HEK293 (cell line): ENCODE results near the gene PYGO2.

Source experiments
- CTCF ChIA-PET: fragments of 350-600 bp; formaldehyde crosslinking; extraction: SDS; loops from one replicate; lab custom pipeline; 2021; ENCODE audit warnings: antibody characterized with exemption; lab: Yijun Ruan, JAX
- POLR2A ChIA-PET: fragments of 300-600 bp; formaldehyde crosslinking; extraction: SDS; loops from one replicate; lab custom pipeline; 2020; ENCODE audit warnings: antibody characterized with exemption, inconsistent platforms; lab: Yijun Ruan, JAX
- H3K27ac ChIP-seq: fragments of 200-500 bp; sonication (Bioruptor generic); 2 replicates; pipeline ENCODE4 v1.5.1; 2014; ENCODE audit warnings: low read depth, low read length, control low read depth, inconsistent platforms; ENCODE audit errors: extremely low read depth
- H3K36me3 ChIP-seq, 2 experiments: fragments of 200-500 bp in 1 of 2; sonication (Bioruptor generic) in 1 of 2; 1 replicate in 1 of 2; 2 replicates in 1 of 2; pipeline ENCODE4 v1.5.1; 2014 to 2017; ENCODE audit warnings: inconsistent platforms in 2 of 2, low read length in 2 of 2; ENCODE audit not compliant: control insufficient read depth in 2 of 2, insufficient read depth in 1 of 2
- H3K4me1 ChIP-seq: fragments of 200-500 bp; sonication (Bioruptor generic); 2 replicates; pipeline ENCODE4 v1.5.1; 2014; ENCODE audit warnings: mild to moderate bottlenecking, low read length, inconsistent platforms; ENCODE audit not compliant: control insufficient read depth, insufficient read depth
- H3K4me3 ChIP-seq: 2 replicates; pipeline ENCODE4 v1.5.1; 2011; ENCODE audit warnings: low read depth, mild to moderate bottlenecking, control low read depth, low read length, moderate library complexity
- H3K9me3 ChIP-seq: fragments of 200-500 bp; sonication (Bioruptor generic); 2 replicates; pipeline ENCODE4 v1.5.1; 2014; ENCODE audit warnings: low read depth, low read length, inconsistent platforms; ENCODE audit not compliant: control insufficient read depth, insufficient read depth
- KLF10 ChIP-seq: fragments of 450-650 bp; IDR thresholded peaks from 2 replicates; pipeline ENCODE4 v1.5.1; 2018; ENCODE audit warnings: missing biosample characterization, mild to moderate bottlenecking, missing genetic modification characterization
- KLF8 ChIP-seq: fragments of 450-650 bp; formaldehyde crosslinking; IDR thresholded peaks from 2 replicates; pipeline ENCODE4 v1.5.1; 2016; ENCODE audit warnings: missing biosample characterization, missing genetic modification characterization
- KLF9 ChIP-seq: fragments of 450-650 bp; formaldehyde crosslinking; IDR thresholded peaks from 2 replicates; pipeline ENCODE4 v1.5.1; 2016; ENCODE audit warnings: missing biosample characterization, missing genetic modification characterization, low read depth
- OSR2 ChIP-seq: fragments of 450-650 bp; formaldehyde crosslinking; IDR thresholded peaks from 2 replicates; pipeline ENCODE4 v1.5.1; 2016; ENCODE audit warnings: missing biosample characterization, missing genetic modification characterization
- PRDM10 ChIP-seq: fragments of 450-650 bp; formaldehyde crosslinking; IDR thresholded peaks from 2 replicates; pipeline ENCODE4 v1.5.1; 2016; ENCODE audit warnings: missing biosample characterization, missing genetic modification characterization
- SCRT1 ChIP-seq: fragments of 450-650 bp; formaldehyde crosslinking; IDR thresholded peaks from 2 replicates; pipeline ENCODE4 v1.5.1; 2016; ENCODE audit warnings: missing biosample characterization, missing genetic modification characterization, borderline replicate concordance
- SP2 ChIP-seq: fragments of 450-650 bp; formaldehyde crosslinking; IDR thresholded peaks from 2 replicates; pipeline ENCODE4 v1.5.1; 2016; ENCODE audit warnings: missing biosample characterization, missing genetic modification characterization
- SP3 ChIP-seq: fragments of 450-650 bp; formaldehyde crosslinking; IDR thresholded peaks from 2 replicates; pipeline ENCODE4 v1.5.1; 2016; ENCODE audit warnings: missing biosample characterization, missing genetic modification characterization
- WT1 ChIP-seq: fragments of 450-650 bp; formaldehyde crosslinking; IDR thresholded peaks from 2 replicates; pipeline ENCODE4 v1.5.1; 2016; ENCODE audit warnings: missing biosample characterization, missing genetic modification characterization
- ZBTB10 ChIP-seq: fragments of 450-650 bp; formaldehyde crosslinking; IDR thresholded peaks from 2 replicates; pipeline ENCODE4 v1.5.1; 2016; ENCODE audit warnings: missing biosample characterization, missing genetic modification characterization
- ZBTB48 ChIP-seq: fragments of 450-650 bp; formaldehyde crosslinking; IDR thresholded peaks from 2 replicates; pipeline ENCODE4 v1.5.1; 2016; ENCODE audit warnings: missing biosample characterization, missing genetic modification characterization
- ZFP37 ChIP-seq: fragments of 450-650 bp; formaldehyde crosslinking; IDR thresholded peaks from 2 replicates; pipeline ENCODE4 v1.5.1; 2016; ENCODE audit warnings: missing biosample characterization, missing genetic modification characterization
- ZFP69B ChIP-seq: fragments of 450-650 bp; formaldehyde crosslinking; IDR thresholded peaks from 2 replicates; pipeline ENCODE4 v1.5.1; 2016; ENCODE audit warnings: missing biosample characterization, missing genetic modification characterization
- ZNF112 ChIP-seq: fragments of 450-650 bp; formaldehyde crosslinking; IDR thresholded peaks from 2 replicates; pipeline ENCODE4 v1.5.0; 2017; ENCODE audit warnings: missing biosample characterization, missing genetic modification characterization
- ZNF16 ChIP-seq: fragments of 450-650 bp; formaldehyde crosslinking; IDR thresholded peaks from 2 replicates; pipeline ENCODE4 v1.5.1; 2016; ENCODE audit warnings: low read depth, missing biosample characterization, missing genetic modification characterization
- ZNF23 ChIP-seq: fragments of 450-650 bp; formaldehyde crosslinking; IDR thresholded peaks from 2 replicates; pipeline ENCODE4 v1.5.1; 2016; ENCODE audit warnings: missing biosample characterization, missing genetic modification characterization, borderline replicate concordance
- ZNF335 ChIP-seq: fragments of 450-650 bp; formaldehyde crosslinking; conservative IDR thresholded peaks from 2 replicates; pipeline ENCODE4 v1.5.1; 2016; ENCODE audit warnings: missing biosample characterization, missing genetic modification characterization
- ZNF426 ChIP-seq: fragments of 450-650 bp; formaldehyde crosslinking; IDR thresholded peaks from 2 replicates; pipeline ENCODE4 v1.5.1; 2017; ENCODE audit warnings: missing biosample characterization, missing genetic modification characterization, mild to moderate bottlenecking, inconsistent platforms, moderate library complexity
- ZNF558 ChIP-seq: fragments of 450-650 bp; formaldehyde crosslinking; IDR thresholded peaks from 2 replicates; pipeline ENCODE4 v1.5.1; 2016; ENCODE audit warnings: missing biosample characterization, missing genetic modification characterization
- ZNF585B ChIP-seq: fragments of 450-650 bp; formaldehyde crosslinking; IDR thresholded peaks from 2 replicates; pipeline ENCODE4 v1.5.1; 2016; ENCODE audit warnings: missing biosample characterization, missing genetic modification characterization
- ZNF76 ChIP-seq: fragments of 450-650 bp; formaldehyde crosslinking; IDR thresholded peaks from 2 replicates; pipeline ENCODE4; 2016; ENCODE audit warnings: low read depth, missing biosample characterization, missing genetic modification characterization, borderline replicate concordance
- ZSCAN30 ChIP-seq: fragments of 450-650 bp; IDR thresholded peaks from 2 replicates; pipeline ENCODE4 v1.5.1; 2018; ENCODE audit warnings: missing biosample characterization, mild to moderate bottlenecking, missing genetic modification characterization, moderate library complexity
- TF ChIP-seq, protein P1 (sequence below): fragments of 450-650 bp; formaldehyde crosslinking; IDR thresholded peaks from 2 replicates; pipeline ENCODE4 v1.5.1; 2017; ENCODE audit warnings: missing biosample characterization, missing genetic modification characterization
- TF ChIP-seq, protein P2 (sequence below): fragments of 450-650 bp; formaldehyde crosslinking; IDR thresholded peaks from 2 replicates; pipeline ENCODE4 v1.5.1; 2016; ENCODE audit warnings: missing biosample characterization, missing genetic modification characterization

Gene PYGO2

GRCh38 chr1:155000411-155000725 lies 38.8 kb upstream of the PYGO2 start:
- Histone ChIP-seq H3K4me1 (peaks cover 13% of the 10 kb centered on the region), H3K4me3 (peak overlapping the region; percentile 50)

GRCh38 chr1:154999571-155000410 lies 38.2 kb upstream of the PYGO2 start:
- Histone ChIP-seq H3K36me3 (no peaks in the 10 kb centered on the region), H3K4me1 (peaks cover 13% of the 10 kb centered on the region), H3K4me3 (peak overlapping the region; percentile 11; the same call in 1 of the 2 replicates), H3K27ac (peak overlapping the region; percentile 77), H3K9me3 (no peaks in the 10 kb centered on the region)
- POLR2A ChIA-PET, result interaction anchor here (0.7 to 1.8 kb wide), 7 partner anchors 12 to 79 kb away, joined by 3 to 8 read pairs (median 3); partner anchors contain the start of genes ADAM15, EFNA3, FLAD1 and PBXIP1
- CTCF ChIA-PET, result interaction anchor here (0.6 to 8.9 kb wide), 26 partner anchors 8 to 1323 kb away, joined by 3 to 55 read pairs (median 4); partner anchors contain the start of genes FLAD1, PBXIP1, PYGO2 and SHC1
- TF ChIP-seq WT1 (0 out of 2 replicates have a peak, but pooled peaks have one; percentile 24), ZFP69B (peak; percentile 23; the same call in 1 of the 2 replicates), ZNF76 (tag by site-specific recombination) (no peak), PRDM10 (tag by site-specific recombination) (peak; percentile 92), ZSCAN30 (tag by site-specific recombination) (no peak), ZNF112 (no peak), OSR2 (no peak), KLF9 (tag by site-specific recombination) (peak; percentile 75), SP3 (peak; percentile 6), ZNF426 (tag by site-specific recombination) (no peak), ZFP37 (tag by site-specific recombination) (no peak), ZBTB48 (tag by site-specific recombination) (peak; percentile 91), ZNF23 (tag by site-specific recombination) (no peak), KLF8 (tag by site-specific recombination) (peak; percentile 46), KLF10 (tag by site-specific recombination) (no peak), ZNF335 (tag by site-specific recombination) (peak; percentile 75), SCRT1 (tag by site-specific recombination) (no peak), ZBTB10 (0 out of 2 replicates have a peak, but pooled peaks have one; percentile 19), ZNF585B (tag by site-specific recombination) (no peak), SP2 (tag by site-specific recombination) (no peak; the same call in none of the 2 replicates), ZNF16 (tag by site-specific recombination) (no peak)
- TF ChIP-seq, protein P1, sequence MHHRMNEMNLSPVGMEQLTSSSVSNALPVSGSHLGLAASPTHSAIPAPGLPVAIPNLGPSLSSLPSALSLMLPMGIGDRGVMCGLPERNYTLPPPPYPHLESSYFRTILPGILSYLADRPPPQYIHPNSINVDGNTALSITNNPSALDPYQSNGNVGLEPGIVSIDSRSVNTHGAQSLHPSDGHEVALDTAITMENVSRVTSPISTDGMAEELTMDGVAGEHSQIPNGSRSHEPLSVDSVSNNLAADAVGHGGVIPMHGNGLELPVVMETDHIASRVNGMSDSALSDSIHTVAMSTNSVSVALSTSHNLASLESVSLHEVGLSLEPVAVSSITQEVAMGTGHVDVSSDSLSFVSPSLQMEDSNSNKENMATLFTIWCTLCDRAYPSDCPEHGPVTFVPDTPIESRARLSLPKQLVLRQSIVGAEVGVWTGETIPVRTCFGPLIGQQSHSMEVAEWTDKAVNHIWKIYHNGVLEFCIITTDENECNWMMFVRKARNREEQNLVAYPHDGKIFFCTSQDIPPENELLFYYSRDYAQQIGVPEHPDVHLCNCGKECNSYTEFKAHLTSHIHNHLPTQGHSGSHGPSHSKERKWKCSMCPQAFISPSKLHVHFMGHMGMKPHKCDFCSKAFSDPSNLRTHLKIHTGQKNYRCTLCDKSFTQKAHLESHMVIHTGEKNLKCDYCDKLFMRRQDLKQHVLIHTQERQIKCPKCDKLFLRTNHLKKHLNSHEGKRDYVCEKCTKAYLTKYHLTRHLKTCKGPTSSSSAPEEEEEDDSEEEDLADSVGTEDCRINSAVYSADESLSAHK (tag by site-specific recombination), result 0 out of 2 replicates have a peak, but pooled peaks have one; percentile 24
- TF ChIP-seq, protein P2, sequence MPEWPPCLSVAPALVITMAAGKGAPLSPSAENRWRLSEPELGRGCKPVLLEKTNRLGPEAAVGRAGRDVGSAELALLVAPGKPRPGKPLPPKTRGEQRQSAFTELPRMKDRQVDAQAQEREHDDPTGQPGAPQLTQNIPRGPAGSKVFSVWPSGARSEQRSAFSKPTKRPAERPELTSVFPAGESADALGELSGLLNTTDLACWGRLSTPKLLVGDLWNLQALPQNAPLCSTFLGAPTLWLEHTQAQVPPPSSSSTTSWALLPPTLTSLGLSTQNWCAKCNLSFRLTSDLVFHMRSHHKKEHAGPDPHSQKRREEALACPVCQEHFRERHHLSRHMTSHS (tag by site-specific recombination), result no peak

More at GRCh38 chr1:155000411-155000725, 38.8 kb upstream of the PYGO2 start:
- POLR2A ChIA-PET, result interaction anchor here (0.8 to 1.8 kb wide), 3 partner anchors 12 to 44 kb away, joined by 3 to 8 read pairs (median 6); partner anchors contain the start of gene PBXIP1
- peak overlapping the region; percentile 83 for H3K27ac ChIP-seq
- CTCF ChIA-PET, result interaction anchor here (0.7 to 8.9 kb wide), 13 partner anchors 13 to 441 kb away, joined by 3 to 55 read pairs (median 8); partner anchors contain the start of genes FLAD1, PBXIP1 and SHC1
- no peaks in the 10 kb centered on the region for H3K36me3 ChIP-seq
- no peaks in the 10 kb centered on the region for H3K9me3 ChIP-seq
- no peak for TF ChIP-seq ZNF558 (tag by site-specific recombination)
